ENCODE measurements around the gene TRHDE.

DNA sequence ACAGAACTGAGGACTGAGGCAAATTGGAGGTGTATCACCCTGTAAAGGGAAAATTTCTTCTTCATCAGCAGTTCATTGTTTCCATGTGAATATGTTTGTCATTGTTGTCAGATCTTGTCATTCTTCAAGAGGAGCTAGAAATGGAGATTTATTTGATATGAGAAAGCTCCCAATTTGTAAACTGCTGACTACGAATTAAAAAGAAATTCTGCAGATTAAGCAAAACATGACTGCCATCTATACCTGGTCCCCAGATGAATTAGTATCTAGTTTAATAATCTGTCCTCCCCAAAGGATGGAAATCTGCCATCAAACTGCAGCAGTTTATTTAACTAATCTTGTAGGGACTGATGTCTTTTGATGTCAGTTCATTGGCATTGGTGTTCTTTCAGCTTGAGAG, 162.8 kb downstream of the TRHDE start:
- no peak for TF ChIP-seq POLR2AphosphoS5 (IDR thresholded peaks at IDR 0.05; ENCODE audit: low read depth, low read length)
- no peak for TF ChIP-seq POLR2A (IDR thresholded peaks at IDR 0.05; ENCODE audit: low read depth, low read length)
